NOMO-1 (cell line): Measurements from ENCODE around the gene TXN2.

Experiments
- DNase-seq, 2 experiments: peaks; one replicate each; lab custom pipeline; 2025; ENCODE audit not compliant: unreplicated experiment in 2 of 2; lab: John Stamatoyannopoulos, UW

Gene TXN2

DNA sequence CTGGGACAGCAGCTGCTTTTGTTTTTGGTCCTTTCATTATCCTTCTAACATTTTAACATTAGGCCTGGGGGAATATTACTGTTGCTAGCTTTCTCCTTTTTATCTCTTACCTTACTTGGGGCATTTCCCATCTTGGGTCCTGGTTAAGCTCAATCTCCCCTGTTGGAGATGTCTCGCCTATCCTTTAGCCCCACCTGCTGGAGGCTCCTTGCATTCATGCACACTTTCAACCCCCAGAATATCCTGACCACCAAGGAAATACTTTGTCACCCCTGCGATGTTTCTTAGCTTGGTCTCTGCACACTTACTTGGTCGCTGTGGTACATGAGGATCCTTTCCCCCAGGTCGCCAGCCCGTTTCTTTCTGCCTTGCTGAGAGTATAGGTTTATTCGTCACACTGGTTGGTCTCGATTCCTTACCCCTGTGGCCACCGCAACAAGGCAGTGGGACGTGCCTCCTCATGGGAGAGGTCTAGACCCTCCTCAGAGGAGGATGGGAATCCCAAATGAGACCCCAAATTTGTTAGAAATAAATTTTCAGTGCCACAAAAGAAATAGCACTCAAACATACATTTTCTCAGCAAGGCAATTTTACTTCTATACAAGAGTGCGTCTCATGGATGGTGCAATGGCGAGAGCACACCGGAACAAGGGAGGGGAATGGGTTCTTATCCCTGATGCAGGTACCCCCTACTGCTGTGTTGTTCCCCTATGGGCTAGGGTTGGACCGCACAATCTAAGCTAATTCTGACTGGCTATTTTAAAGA, 5.4 kb upstream of the TXN2 start:
- no peak for DNase-seq

GRCh38 chr22:36480941-36481392, 473 bp downstream of the TXN2 start:
- no peak for DNase-seq

DNA sequence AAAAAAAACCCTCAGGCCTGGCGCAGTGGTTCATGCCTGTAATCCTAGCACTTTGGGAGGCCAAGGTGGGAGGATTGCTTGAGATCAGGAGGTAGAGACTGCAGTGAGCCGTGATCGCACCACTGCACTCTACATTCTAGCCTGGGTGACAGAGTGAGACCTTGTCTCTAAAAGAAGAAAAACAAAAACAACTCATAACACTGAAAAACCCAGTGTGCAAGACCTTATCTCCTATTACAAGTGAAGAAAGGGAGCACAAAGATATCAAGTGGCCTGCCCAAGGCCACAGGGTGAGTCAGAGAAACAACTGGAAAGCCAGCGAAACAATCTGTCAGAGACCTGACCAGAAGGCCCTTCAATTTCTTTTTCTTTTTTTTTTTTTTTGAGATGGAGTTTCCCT, 2.5 kb downstream of the TXN2 start:
- no peak for DNase-seq

DNA sequence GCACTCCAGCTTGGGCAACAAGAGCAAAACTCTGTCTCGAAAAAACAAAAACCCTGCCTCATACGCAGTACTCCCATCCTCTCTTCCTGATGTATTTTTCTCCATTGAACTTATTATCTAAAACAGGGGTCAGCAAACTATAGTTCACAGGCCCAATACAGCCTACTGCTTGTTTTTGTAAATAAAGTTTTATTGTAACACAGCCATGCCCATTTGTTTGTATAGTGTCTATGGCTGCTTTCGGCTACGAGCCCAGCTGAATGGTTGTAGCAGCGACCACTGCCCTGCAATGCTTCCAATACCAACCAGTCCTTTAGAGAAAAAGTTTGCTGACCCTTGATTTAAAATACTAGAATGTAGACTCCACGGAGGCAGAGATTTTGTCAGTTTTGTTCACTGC, 6.1 kb downstream of the TXN2 start:
- no peak for DNase-seq

GRCh38 chr22:36472689-36473088, 8.8 kb downstream of the TXN2 start:
- DNase-seq, result no peak

- no peak for DNase-seq
These were observed 10.1 kb downstream of the TXN2 start for GRCh38 chr22:36471341-36471821.

- DNase-seq, result no peak
These were observed 10.5 kb downstream of the TXN2 start for GRCh38 chr22:36470994-36471331.

GRCh38 chr22:36470162-36470993, 11.1 kb downstream of the TXN2 start:
- peak; percentile 82 to 88 for DNase-seq

DNA sequence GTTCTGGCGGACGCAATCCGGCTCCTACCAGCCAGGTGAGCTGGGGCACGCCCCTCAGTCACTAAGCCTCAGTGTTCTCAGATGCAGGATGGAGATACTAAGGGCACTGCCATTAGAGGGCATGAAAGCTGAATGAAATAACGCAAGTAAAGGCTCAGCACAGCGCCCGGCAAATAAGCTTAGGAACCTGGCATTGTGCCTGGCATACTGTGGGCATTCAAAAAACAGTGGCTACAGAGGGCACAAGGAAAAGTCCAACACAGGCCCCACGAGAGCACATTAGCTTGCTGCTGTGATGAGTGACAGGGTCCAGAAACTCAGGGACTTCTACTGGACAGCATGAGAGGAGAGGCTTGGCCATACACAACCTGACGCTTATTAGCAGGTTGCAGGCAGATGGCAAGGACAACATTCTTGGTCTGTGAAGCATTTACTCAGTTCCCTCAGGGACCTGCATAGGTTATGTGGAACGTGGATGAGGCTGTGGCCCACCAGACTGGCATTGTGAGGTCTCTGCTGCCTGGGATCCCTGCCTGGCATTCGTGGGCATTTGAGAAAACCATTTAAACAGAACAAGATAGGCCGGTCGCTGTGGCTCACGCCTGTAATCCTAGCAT, 12.2 kb downstream of the TXN2 start:
- DNase-seq, result no peak

GRCh38 chr22:36467946-36468345, 13.5 kb downstream of the TXN2 start:
- DNase-seq, result peak; percentile 85 to 94

GRCh38 chr22:36467042-36467810, 14.2 kb downstream of the TXN2 start:
- DNase-seq, result no peak

- no peak for DNase-seq
These were observed 15.2 kb downstream of the TXN2 start for GRCh38 chr22:36466258-36466657.

DNA sequence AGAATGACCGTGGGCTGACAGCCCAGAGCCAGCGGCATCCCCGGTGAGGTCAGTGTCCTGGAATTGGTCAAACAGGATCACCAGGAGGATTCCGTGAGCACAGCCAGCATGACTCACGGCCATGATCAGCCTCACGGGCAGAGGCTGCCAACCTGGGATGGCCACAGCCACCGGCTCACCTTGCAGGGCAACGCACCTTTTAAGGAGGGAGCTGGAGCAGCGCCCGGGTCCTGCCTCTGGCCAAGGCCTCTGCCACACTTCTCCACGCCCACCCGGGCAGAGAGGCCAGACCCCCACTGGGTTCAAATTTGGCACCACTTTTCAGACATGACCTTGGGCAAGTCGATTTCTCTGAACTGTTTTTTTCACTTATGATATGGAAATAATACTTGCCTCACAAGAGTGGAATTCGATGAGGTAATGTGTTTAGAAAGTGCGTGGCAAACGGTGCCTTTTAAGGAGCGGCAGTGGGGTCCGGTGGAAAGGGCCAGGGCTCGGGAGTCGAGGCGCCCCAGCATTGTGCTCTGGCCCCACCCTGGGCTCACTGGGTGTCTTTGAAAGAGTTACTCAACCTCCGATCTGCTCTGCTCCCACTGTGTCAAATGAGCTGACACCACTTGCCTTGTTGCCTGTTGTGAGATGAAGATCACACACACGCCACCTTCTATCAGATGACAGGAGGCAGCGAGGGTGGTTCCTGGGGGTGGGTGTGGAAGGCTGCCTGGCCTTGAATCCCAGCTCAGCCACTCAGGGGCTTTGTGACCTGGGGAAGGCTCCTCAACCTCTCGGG, 16.0 kb downstream of the TXN2 start:
- DNase-seq, result no peak

DNA sequence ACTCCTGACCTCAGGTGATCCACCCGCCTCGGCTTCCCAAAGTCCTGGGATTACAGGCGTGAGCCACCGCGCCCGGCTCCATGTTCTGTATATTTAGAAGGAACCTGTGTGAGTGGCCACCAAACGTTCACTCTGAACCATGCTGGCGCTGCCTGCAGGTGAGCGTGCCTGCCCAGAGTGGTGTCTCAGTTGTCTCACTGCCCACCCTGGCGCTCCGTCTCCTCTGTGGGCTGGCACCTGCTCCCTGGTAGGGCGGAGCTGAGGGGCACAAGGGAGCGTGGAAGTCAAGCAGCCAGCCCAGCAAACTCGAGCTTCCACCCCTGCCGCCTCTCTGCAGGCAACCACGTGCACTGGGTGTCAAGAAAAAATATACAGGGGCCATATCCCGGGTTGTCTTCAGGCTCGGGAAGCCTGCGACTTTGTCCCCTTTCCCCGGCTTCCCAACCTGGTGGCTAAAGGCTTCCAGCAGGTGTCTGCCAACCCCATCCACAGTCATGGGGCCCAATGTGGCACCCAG, 16.7 kb downstream of the TXN2 start:
- DNase-seq, result no peak

DNA sequence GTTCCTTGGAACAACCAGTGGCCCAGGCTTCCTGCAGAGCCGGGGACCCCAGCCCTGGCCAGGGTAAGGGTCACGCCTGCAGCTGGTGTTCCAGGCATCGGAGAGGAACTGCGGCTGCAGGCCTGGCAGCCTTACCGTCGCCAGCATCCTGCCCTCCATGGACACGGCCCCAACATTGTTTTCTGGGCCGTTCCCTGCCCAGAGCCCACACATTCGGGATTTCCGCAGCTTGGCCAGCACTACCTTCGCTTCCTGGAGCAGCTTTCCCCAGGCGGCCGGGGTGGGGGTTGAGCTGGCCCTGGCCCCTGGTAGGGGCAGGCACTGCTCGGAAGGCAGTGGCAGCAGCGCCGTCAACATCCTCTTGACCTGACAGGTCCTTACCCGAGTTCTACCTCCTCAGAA, 17.7 kb downstream of the TXN2 start:
- DNase-seq, result no peak

DNA sequence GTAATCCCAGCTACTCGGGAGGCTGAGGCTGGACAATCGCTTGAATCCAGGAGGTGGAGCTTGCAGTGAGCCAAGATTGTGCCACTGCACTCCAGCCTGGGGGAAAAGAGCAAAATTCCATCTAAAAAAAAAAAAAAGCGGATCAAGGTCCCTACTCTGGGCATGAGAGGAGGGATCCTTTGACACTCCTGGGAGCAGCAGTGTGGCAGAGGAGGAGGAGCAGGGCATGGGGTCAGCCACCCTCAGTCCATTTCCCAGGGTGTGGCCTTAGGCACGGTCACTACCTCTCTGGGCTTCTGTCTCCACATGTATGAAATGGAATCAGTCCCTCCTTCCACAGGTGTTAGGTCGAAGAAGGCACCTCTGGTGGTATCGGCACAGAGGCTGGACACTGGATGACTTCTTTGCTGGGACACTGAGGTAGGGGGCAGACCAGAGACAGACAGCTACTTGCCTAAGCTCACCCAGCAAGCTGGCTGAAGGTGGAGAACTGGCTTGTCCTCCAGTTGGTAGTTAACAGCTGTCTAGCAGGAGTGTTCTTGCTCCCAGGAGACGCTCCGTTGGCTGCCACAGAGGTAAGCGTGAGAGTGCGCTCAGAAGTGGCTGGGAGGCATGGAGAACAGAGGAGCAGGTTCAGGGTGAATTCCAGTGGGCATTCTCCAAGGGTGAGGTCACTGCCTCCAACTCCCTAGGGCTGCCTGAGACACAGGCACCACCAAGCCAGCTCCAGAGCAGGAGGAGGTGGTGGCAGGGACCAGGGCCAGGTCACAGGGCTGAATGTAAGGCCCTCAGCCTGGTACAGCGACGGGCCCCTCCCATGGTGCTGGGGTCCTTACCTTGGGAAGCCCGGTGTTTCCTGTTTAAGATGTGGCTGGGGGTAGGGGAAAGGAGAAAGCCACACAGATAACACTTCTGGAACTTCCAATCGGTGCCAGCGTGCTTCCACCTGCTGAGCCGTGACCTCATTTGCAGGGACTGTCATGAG, 19.5 kb downstream of the TXN2 start:
- no peak for DNase-seq

- DNase-seq, result no peak
These were observed 21.2 kb downstream of the TXN2 start for GRCh38 chr22:36460202-36460601.

GRCh38 chr22:36457688-36458450, 23.6 kb downstream of the TXN2 start:
- no peak for DNase-seq
